K562 (cell line): ENCODE data around the gene MPPED1. TPM values are rescaled to one million over a fixed set of nuclear protein-coding genes. Genes with fewer than 3 reads are reported as not detected.

Experiments
- ATAC-seq: fragments of 200-7000 bp; cut with Tn5 transposase; 3 replicates; pipeline ENCODE4 v1.9.1; 2020; ENCODE audit warnings: moderate library complexity
- BruUV-seq: library from RNA; stranded (reverse); fragments of 400-500 nt; replicated peaks from 2 replicates; lab custom pipeline; 2021; lab: Mats Ljungman, UMichigan
- CTCF ChIA-PET: fragments of 300-600 bp; formaldehyde crosslinking; extraction: SDS; loops from one replicate; lab custom pipeline; 2021; ENCODE audit warnings: low intra/inter-chr PET ratio; lab: Yijun Ruan, JAX
- POLR2A ChIA-PET: fragments of 300-600, 350-650 bp; sonication (Branson Sonifier 250); formaldehyde crosslinking; extraction: SDS; loops from one replicate; lab custom pipeline; 2021; ENCODE audit warnings: antibody characterized with exemption, inconsistent platforms; lab: Yijun Ruan, JAX
- DNase-seq, 4 experiments: peaks; one replicate each; pipeline versions ENCODE4 v3.0.0 to v3.0.0-alpha.2; 2011 to 2018; ENCODE audit warnings: low spot score in 3 of 4, mixed read lengths in 3 of 4; ENCODE audit errors: extremely low read depth in 1 of 4
- FAIRE-seq: peaks from 2 replicates; lab custom pipeline; 2011; peaks lifted over from hg19 to GRCh38; lab: Jason Lieb, UNC
- H2AFZ ChIP-seq: 2 replicates; pipeline ENCODE4 v1.6.0; 2011; ENCODE audit warnings: low read depth, low read length, control low read depth, inconsistent platforms
- H3K27ac ChIP-seq: fragments of 200-600 bp; 3 replicates; pipeline ENCODE4 v1.8.0; 2011; ENCODE audit warnings: low read depth, mild to moderate bottlenecking, control low read depth, inconsistent platforms, low read length, moderate library complexity, mixed read lengths; ENCODE audit errors: extremely low read depth
- H3K27me3 ChIP-seq, 2 experiments: fragments of 300-600 bp in 1 of 2; 2 replicates in 1 of 2; 3 replicates in 1 of 2; pipeline versions ENCODE4 v1.6.0 to v1.8.0; 2011; ENCODE audit warnings: inconsistent platforms in 2 of 2, low read length in 2 of 2, mild to moderate bottlenecking in 1 of 2, mixed read lengths in 1 of 2, moderate library complexity in 1 of 2; ENCODE audit not compliant: control insufficient read depth in 2 of 2, insufficient read depth in 2 of 2
- H3K36me3 ChIP-seq: fragments of 300-600 bp; 3 replicates; pipeline ENCODE4 v1.8.0; 2011; ENCODE audit warnings: mild to moderate bottlenecking, low read length, inconsistent platforms; ENCODE audit not compliant: control insufficient read depth, insufficient read depth
- H3K4me1 ChIP-seq, 2 experiments: fragments of 200-600 bp in 1 of 2; replicated peaks in 1 of 2; 2 replicates in 1 of 2; 3 replicates in 1 of 2; pipeline versions ENCODE4 v1.5.1 to v1.8.0; 2011; ENCODE audit warnings: inconsistent platforms in 2 of 2, low read length in 2 of 2, mild to moderate bottlenecking in 1 of 2, mixed read lengths in 1 of 2, moderate library complexity in 1 of 2; ENCODE audit not compliant: control insufficient read depth in 2 of 2, insufficient read depth in 2 of 2
- H3K4me2 ChIP-seq: 2 replicates; pipeline ENCODE4 v1.6.1; 2011; ENCODE audit warnings: low read length, control low read depth, inconsistent platforms, mixed read lengths; ENCODE audit not compliant: insufficient read depth
- H3K4me3 ChIP-seq: fragments of 200-600 bp; sonication (generic), shearing (Covaris generic); 2 replicates; pipeline ENCODE4 v1.5.1; 2016; ENCODE audit warnings: control low read depth, inconsistent platforms
- H3K79me2 ChIP-seq: fragments of 200-600 bp; 3 replicates; pipeline ENCODE4 v1.8.0; 2011; ENCODE audit warnings: low read length, inconsistent platforms; ENCODE audit not compliant: control insufficient read depth, insufficient read depth
- H3K9ac ChIP-seq, 2 experiments: 2 replicates each; pipeline versions ENCODE4 v1.6.0 to v1.6.1; 2011; ENCODE audit warnings: low read depth in 2 of 2, low read length in 2 of 2, control low read depth in 1 of 2, inconsistent platforms in 1 of 2, mild to moderate bottlenecking in 1 of 2, mixed read lengths in 1 of 2; ENCODE audit not compliant: insufficient read depth in 1 of 2
- H3K9me1 ChIP-seq: one replicate; pipeline ENCODE4 v1.6.0; 2011; ENCODE audit warnings: inconsistent platforms, mild to moderate bottlenecking, low read length, moderate library complexity; ENCODE audit not compliant: control insufficient read depth, insufficient read depth
- H3K9me3 ChIP-seq: replicated peaks from 2 replicates; pipeline ENCODE4 v1.5.1; 2011; ENCODE audit warnings: low read depth, low read length, inconsistent platforms; ENCODE audit not compliant: control insufficient read depth, insufficient read depth
- H4K20me1 ChIP-seq: replicated peaks from 2 replicates; pipeline ENCODE4 v1.6.1; 2011; ENCODE audit warnings: low read length, inconsistent platforms, mixed read lengths; ENCODE audit not compliant: control insufficient read depth, insufficient read depth
- CREM ChIP-seq: IDR thresholded peaks from 2 replicates; pipeline ENCODE4 v1.6.1; 2014; ENCODE audit warnings: antibody characterized with exemption, low read depth
- DNMT1 ChIP-seq: fragments of 450-650 bp; IDR thresholded peaks from 2 replicates; pipeline ENCODE4 v1.6.1; 2016; ENCODE audit warnings: antibody characterized with exemption, mild to moderate bottlenecking
- PHF8 ChIP-seq: fragments of 200-600 bp; sonication (generic); IDR thresholded peaks from 2 replicates; pipeline ENCODE4 v1.6.1; 2012; ENCODE audit warnings: mixed run types, mild to moderate bottlenecking, inconsistent platforms, low read length, moderate library complexity, borderline replicate concordance
- ZNF232 ChIP-seq: sonication (generic); formaldehyde crosslinking; IDR thresholded peaks from 2 replicates; pipeline ENCODE4 v1.8.0; 2022; ENCODE audit warnings: mild to moderate bottlenecking, missing genetic modification reagents
- whole genome bisulfite sequencing: fragments of 100-300 bp; shearing (Covaris generic); methylation state at CpG from one replicate; pipeline ENCODE4 v1.1.6; 2016; ENCODE audit warnings: low coverage, mixed read lengths; ENCODE audit not compliant: insufficient coverage; ENCODE audit errors: missing lambda C conversion rate; 5-methylcytosine and 5-hydroxymethylcytosine counted together
- in situ Hi-C: fragments of 300-500 bp; cut with MboI; formaldehyde crosslinking; loops from 4 replicates; pipeline ENCODE4 v1.15.0; 2018; ENCODE audit warnings: inconsistent platforms, mixed read lengths
- intact Hi-C: fragments of 100-400 bp; cut with micrococcal nuclease; formaldehyde crosslinking; loops from 2 replicates; pipeline ENCODE4 v1.14.2; 2022
- polyA plus RNA-seq, 8 experiments: library from polyadenylated mRNA; depleted of rRNA in 4 of 8; stranded (reverse) in 5 of 8; unstranded in 3 of 8; fragments of >200 nt; fragmentation: Nextera tagmentation in 2 of 8; fragmentation: Illumina TruSeq in 1 of 8; extraction: Ambion mirVana in 2 of 8; extraction: Trizol in 1 of 8; gene quantifications; 2 replicates each; pipeline versions ENCODE4 v1.2.1 to v1.2.3, GENCODE V29; 2011 to 2014; ENCODE audit warnings: inconsistent platforms in 1 of 8, missing spikeins in 1 of 8
- total RNA-seq, 7 experiments: library from RNA; depleted of rRNA in 6 of 7; stranded (reverse); fragments of >200 nt in 6 of 7; fragmentation: Illumina TruSeq in 2 of 7; extraction: Trizol in 2 of 7; gene quantifications; 2 replicates each; pipeline versions ENCODE4 v1.2.1 to v1.2.3, GENCODE V29; 2011 to 2021; ENCODE audit warnings: low replicate concordance in 1 of 7

The MPPED1 gene
- total and polyA plus RNA-seq, 9 of the 15 experiments (the other 6 are each of a cell fraction or from before 2014, with no cell fraction given): not detected

DNA sequence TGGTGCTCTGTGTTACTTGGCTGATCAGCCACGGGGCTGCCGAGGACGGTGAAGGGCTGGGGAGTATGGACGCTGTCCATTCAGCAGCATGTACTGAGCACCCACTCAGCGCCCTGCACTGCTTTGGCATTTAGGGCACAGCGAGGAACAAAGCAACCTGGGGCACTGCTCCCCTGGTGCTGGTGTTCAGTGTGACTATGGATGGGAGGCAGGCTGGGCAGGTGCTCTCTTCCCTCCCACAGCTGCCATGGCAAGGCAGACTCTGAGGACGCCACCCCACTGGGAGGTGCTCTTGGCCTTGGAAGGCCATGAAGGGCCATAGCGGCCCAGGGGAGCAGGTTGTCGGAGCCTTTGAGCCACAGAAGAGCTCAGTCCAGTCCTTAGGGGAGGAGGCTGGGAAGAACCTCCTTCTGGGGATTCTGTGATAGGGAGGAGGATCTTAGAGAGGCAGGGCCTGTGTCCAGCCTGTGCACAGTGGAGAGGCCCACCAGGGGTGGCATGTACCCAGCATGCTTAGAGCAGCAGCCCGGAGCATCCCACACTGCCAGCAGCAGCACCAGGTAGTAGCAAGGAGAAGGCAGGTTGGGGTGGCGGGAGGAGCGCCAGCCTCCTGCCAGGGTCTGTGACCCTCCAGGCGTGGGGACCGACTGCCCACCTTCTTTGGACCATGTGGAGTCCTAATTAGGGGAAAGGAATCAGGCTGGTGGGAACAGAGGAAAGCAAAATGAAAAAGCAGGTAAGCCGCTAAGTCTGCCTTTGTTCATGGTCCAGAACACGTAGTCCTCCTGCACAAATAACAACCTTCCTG, 141.8 kb downstream of the MPPED1 start:
- ATAC-seq (no peak), DNase-seq (no peak), FAIRE-seq (no peak)
- no peaks in the 10 kb centered on the region for H3K4me1 ChIP-seq
- no peaks in the 10 kb centered on the region for H3K36me3 ChIP-seq
- H3K9me3 ChIP-seq: no peaks in the 10 kb centered on the region
- no peaks in the 10 kb centered on the region for H3K79me2 ChIP-seq
- H3K9ac ChIP-seq: no peak overlapping the region
- in situ Hi-C loops (no loop called here), intact Hi-C loops (no loop called here)
- no peaks in the 10 kb centered on the region for H3K9me1 ChIP-seq
- no peaks in the 10 kb centered on the region for H4K20me1 ChIP-seq
- no peak overlapping the region for H3K27ac ChIP-seq
- TF ChIP-seq ZNF232 (CRISPR knock-in tag) (no peak), PHF8 (no peak)
- H3K4me3 ChIP-seq: no peak overlapping the region
- no peak overlapping the region for H2AFZ ChIP-seq
- POLR2A ChIA-PET: interaction anchor here (0.5 to 0.9 kb wide), 2 partner anchors 15 to 52 kb away, joined by 3 to 4 read pairs; no protein-coding TSS in a partner anchor
- no peak overlapping the region for H3K4me2 ChIP-seq
- no peaks in the 10 kb centered on the region for H3K27me3 ChIP-seq
- CTCF ChIA-PET: no interaction called here
- BruUV-seq: no TSS peak
- 0% methylated on average over 11 of the region's 16 CpGs for WGBS

DNA sequence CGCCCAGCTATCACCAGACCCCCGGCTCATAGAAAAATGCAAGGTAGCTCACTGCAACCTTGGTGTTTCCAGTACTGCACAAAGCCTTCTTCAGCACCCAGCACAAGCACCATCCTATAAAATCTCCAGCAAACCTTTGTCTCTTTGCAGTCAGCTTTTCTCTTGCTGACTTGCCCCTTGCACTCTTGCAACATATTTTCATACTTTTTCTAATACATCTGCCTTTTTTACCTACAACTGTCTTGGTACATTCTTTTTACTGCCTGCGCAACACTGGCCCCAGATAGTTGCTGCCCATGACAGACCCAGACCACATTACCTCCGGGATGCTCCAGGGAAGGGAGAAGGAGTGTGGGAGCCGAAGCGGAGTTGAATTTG, 142.4 kb downstream of the MPPED1 start:
- Histone ChIP-seq H2AFZ (no peak overlapping the region), H3K4me3 (no peak overlapping the region), H4K20me1 (no peaks in the 10 kb centered on the region), H3K79me2 (no peaks in the 10 kb centered on the region), H3K9me1 (no peaks in the 10 kb centered on the region), H3K4me2 (no peak overlapping the region), H3K36me3 (no peaks in the 10 kb centered on the region), H3K27ac (no peak overlapping the region), H3K27me3 (no peaks in the 10 kb centered on the region), H3K4me1 (no peaks in the 10 kb centered on the region), H3K9ac (no peak overlapping the region), H3K9me3 (no peaks in the 10 kb centered on the region)
- no TSS peak for BruUV-seq
- intact Hi-C loops: no loop called here
- TF ChIP-seq CREM (no peak), DNMT1 (no peak)
- ChIA-PET POLR2A (interaction anchor here (0.9 kb wide), 1 partner anchor 16 kb away, joined by 4 read pairs; no protein-coding TSS in a partner anchor), CTCF (no interaction called here)
- FAIRE-seq: no peak
- no peak for DNase-seq
- in situ Hi-C loops: no loop called here
- ATAC-seq: no peak
- WGBS: 3% methylated on average over 5 of the region's 6 CpGs
